Stimulated activated CD8-positive, alpha-beta memory T cell treated with anti-CD3 and anti-CD28 coated beads, Interleukin-4, amount 100 ng/mL, for 24 hours (primary cell): Measurements from ENCODE around the gene NBL1.

ENCODE experiments used
- DNase-seq: peaks from one replicate; pipeline ENCODE4 v3.0.0-alpha.2; 2020; ENCODE audit warnings: low read depth

NBL1 gene

GRCh38 chr1:19646377-19647319 is 2.5 kb downstream of the NBL1 start:
- DNase-seq = no peak

GRCh38 chr1:19647643-19648042 is 3.5 kb downstream of the NBL1 start:
- DNase-seq = no peak

GRCh38 chr1:19648239-19648638 is 4.1 kb downstream of the NBL1 start:
- DNase-seq = no peak

- no peak for DNase-seq
These were observed 4.6 kb downstream of the NBL1 start for GRCh38 chr1:19648689-19649088.

- no peak for DNase-seq
These were observed 6.5 kb downstream of the NBL1 start for GRCh38 chr1:19650416-19651140.

- DNase-seq = no peak
These were observed 7.1 kb downstream of the NBL1 start for GRCh38 chr1:19651141-19651737.

- DNase-seq = no peak
These were observed 10.3 kb downstream of the NBL1 start for GRCh38 chr1:19654386-19654785.

- DNase-seq = no peak
These were observed 11.0 kb downstream of the NBL1 start for GRCh38 chr1:19654886-19655717.

- no peak for DNase-seq
These were observed 11.6 kb downstream of the NBL1 start for GRCh38 chr1:19655718-19656080.

- no peak for DNase-seq
These were observed 12.1 kb downstream of the NBL1 start for GRCh38 chr1:19656134-19656779.

GRCh38 chr1:19656780-19657466 is 12.8 kb downstream of the NBL1 start:
- DNase-seq = no peak

- no peak for DNase-seq
These were observed 13.4 kb downstream of the NBL1 start for GRCh38 chr1:19657511-19657910.

- no peak for DNase-seq
These were observed 14.1 kb downstream of the NBL1 start for GRCh38 chr1:19658186-19658585.

- no peak for DNase-seq
These were observed 17.7 kb downstream of the NBL1 start for GRCh38 chr1:19661721-19662228.

GRCh38 chr1:19662313-19662712 is 18.2 kb downstream of the NBL1 start:
- no peak for DNase-seq

GRCh38 chr1:19664453-19665185 is 20.5 kb downstream of the NBL1 start, which contains the start of gene HTR6:
Gene HTR6, plus strand, starts transcription at chr1:19664875. Its CDS starts 879 bp downstream, at chr1:19665754.
- no peak for DNase-seq

- DNase-seq = no peak
These were observed 21.0 kb downstream of the NBL1 start for GRCh38 chr1:19665186-19665495.

GRCh38 chr1:19665496-19666465 is 21.7 kb downstream of the NBL1 start:
- DNase-seq = no peak

- DNase-seq = no peak
These were observed 24.8 kb downstream of the NBL1 start for GRCh38 chr1:19668888-19669287.
